HUDEP-2 (cell line): ENCODE measurements around the gene CES1.
"Not testable (repeated sequence)": the region's sequence is repeated elsewhere in the genome, so short reads cannot be mapped to it uniquely, and the experiment has no call there.

Experiments used
- DNase-seq, 76 experiments: peaks; one replicate each; lab custom pipeline; 2025; ENCODE audit not compliant: unreplicated experiment in 76 of 76; lab: John Stamatoyannopoulos, UW

CES1 gene

DNA sequence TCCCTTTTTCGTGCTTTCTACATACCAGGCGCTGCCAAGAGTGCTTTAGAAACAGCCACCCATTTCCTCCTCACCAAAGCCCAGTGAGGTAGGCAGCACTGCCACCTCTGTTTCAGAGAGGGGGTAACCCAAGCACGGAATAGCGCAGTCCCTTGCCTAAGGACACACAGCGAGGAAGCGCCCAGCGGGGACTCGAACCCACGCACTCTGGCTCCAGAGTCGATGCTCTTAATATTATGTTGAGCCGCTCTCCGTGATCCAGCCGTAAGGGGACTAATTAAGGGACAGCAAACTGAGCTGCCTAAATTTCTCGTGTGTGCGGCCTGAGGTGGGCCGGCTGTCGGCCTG, 497 bp downstream of the CES1 start:
- no peak for DNase-seq

- DNase-seq, result no peak
Observed at GRCh38 chr16:55830658-55831294, 2.1 kb downstream of the CES1 start.

DNA sequence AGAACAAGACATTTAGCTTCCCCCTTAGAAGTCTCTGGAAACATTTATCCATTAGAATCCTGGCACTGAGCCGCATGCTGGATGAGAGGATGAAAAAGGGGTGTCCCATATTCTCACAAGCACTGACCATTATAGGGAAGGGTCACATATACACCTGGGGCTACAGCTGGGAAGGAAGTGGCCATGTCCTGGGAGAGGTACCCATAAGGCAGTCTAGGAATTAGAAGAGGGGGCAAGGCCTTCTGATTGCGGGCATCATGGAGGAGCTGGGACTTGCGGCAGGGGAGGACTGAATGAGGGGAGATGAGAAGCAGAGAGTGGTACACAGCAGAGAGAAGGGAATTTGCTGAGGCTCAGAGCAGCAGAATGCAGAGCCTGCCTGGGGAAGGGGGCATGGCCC, 3.7 kb downstream of the CES1 start:
- DNase-seq, result not testable (repeated sequence)

GRCh38 chr16:55828680-55829079, 4.2 kb downstream of the CES1 start:
- no peak for DNase-seq

DNA sequence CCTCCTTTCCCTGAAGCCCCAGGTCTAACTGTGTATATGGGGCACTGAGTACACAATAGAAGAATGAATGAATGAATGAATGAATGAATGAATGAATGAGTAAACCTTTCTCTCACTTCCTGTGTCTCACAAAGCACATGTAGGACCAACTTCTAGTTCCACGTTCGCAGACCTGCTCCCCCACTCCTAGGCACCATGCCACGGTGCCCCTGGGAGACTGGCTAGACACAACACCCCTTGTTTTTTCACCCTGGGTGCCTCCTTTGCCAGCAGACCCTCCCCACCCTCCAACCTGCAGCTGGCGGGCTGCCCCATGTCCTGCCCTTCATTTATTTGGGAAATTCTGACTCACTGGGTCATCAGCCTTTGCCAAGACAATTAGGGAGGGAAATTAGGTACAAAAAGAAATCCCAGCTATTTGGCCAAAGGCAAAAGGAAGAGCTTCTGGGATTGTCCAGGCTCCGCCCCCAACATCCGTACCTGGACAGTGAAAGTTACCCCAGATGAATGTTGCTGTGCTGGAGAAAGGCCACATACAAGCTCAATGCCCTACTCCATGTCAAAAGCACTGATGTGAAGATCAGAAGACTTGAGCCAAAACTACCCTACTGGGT, 7.7 kb downstream of the CES1 start:
- no peak for DNase-seq

DNA sequence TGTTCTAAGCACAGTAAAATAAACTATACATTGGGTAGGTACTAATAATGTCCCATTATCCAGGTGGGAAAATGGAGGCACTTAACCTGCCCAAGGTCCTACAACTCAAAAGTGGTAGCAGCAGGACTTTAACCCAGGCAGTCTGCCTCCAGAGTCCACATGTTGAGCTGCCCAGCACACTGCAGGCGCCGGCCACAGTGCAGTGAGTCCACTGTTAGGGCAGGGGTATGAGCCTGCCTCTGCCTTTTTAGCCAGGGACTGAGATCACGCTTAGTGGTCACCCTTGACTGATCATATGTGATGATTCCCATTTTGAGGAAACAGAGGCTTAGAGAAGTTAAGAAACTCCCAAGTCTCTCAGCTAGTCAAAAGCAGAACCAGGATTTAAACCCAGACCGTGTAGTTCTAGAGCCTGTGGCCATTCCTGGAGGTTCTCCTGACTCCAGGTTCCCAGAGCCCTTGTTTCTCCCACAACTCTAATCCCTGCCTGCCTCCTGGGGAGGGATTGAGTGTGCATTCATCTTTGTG, 8.4 kb downstream of the CES1 start:
- no peak for DNase-seq

DNA sequence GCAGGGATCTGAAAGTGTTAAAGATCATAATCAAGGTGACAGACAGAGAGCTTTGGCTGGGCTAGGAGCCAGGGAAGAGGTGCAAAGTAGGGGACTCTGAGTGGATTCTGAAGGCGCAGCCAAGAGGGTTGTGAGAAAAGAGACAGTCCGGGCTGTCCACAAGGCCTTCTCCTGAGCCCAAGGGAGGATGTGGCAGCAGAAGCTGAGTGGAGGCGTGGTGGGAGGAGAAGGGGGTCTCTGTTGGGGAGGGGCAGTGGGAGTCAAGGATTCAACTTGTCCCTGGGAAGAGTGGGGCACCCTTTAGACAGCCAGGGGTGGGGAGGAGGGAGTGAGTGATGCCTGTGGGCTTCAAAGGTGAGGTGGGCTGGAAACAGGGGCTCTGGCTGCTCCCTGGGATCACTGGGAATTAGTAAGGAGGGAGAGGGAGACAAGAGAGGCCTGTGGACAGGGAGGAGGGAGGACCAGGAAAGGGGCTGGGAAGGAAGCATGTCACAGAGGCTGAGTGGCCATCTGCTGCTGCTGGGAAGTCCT, 10.6 kb downstream of the CES1 start:
- no peak for DNase-seq

- DNase-seq, result no peak
Observed at GRCh38 chr16:55821210-55821609, 11.7 kb downstream of the CES1 start.

DNA sequence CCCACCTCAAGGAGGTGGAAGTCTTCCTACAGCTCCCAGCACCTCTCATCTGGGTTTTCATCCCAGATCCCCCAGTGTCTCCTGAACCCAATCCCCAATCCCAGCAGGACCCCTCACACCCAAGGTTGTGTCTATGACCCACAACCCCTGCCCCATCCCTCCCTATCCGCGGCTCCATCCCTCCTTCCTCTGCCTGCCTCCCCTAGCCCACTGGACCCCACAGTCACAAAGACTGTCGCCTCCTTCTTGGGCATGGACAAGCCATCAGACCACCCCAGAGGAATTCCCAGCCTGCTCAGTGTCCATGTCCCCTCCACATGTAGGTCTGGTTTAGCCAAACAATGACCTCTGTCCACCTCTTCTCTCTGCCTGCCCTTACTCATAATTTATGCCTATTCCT, 12.3 kb downstream of the CES1 start:
- DNase-seq, result no peak

GRCh38 chr16:55817236-55817912, 15.5 kb downstream of the CES1 start:
- no peak for DNase-seq

DNA sequence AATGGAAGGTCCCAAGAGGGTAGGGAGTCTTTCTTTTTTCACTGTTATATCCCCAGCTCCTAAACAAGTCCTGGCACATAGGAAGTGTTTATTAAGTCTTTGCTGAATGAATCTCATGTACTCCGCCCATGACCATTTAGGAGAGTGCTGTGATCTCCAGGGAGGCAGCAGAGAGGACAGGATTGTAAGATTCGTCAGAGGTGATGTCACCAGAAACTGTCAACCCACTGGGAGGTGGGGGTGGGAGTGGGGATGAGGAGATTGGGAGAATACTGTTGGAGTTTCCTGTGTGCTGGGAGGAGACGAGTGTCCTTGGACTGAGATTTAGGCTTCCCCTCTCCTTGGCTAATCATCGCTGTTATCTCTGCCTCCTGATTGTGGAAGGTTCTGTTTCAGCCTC, 16.7 kb downstream of the CES1 start:
- DNase-seq, result not testable (repeated sequence)

DNA sequence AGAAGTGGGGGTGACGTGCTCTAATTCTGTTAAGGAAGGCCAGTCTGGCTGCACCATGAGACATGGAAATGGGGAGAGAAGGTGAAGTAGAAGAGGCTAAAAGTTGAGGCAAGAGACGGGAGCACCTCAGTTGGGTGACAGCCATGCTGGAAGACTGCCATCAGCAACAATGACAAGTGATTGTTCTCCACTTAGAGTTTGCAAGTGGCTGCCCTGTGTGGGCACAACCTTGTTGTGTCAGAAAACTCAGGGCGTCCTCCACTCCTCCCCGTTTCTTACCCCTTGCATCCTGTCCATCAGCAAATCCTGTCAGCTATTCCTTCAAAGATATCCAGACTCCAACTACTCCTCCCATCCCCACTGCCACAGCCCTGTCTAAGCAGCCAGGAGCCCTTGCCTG, 17.6 kb downstream of the CES1 start:
- DNase-seq, result no peak

GRCh38 chr16:55814174-55814573, 18.7 kb downstream of the CES1 start:
- DNase-seq, result not testable (repeated sequence)

- DNase-seq, result not testable (repeated sequence)
Observed at GRCh38 chr16:55813730-55814129, 19.2 kb downstream of the CES1 start.

GRCh38 chr16:55812951-55813350, 19.9 kb downstream of the CES1 start:
- DNase-seq, result no peak

DNA sequence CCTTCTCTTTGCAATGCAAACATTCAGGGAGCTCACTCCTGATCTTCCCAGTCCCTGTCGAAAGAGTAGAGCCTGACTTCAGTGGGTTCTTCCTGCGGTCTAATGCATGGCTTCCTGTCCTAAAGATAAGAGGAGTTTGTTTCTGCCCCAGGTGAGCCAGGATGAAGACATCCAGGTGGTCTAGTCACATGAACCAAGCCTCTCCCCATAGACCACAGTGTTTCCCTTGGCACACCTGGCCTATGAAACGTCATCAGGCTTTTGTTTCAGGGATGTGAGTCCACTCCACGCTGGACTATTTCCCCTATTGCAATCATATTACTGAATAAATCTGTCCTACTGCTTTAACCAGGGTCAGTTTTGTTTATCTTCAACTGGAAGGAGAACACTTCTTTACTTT, 21.1 kb downstream of the CES1 start:
- DNase-seq, result no peak

DNA sequence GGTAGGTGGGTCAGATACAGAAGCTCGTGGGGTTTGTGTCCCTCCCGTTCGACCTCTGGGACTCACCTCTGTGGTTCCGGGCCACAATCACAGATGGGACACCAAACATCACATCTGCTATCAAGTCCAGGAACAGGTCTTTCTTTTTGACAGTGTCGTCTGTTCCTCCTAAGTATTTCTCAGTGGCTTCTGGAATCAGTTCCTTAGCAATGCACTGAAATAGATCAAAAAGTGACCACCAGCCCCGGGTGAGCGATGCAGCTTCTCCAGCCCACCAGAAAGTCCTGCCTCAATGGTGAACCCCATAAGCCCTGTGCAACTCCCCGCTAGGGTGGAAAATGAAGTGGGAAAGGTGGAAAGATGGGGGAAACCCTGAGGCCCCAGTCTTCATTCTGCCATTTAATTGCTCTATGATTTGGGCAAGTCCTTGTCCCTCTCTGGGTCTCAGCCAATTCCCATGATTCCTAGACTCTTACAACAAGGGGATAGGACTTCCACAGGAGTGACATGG, 22.4 kb downstream of the CES1 start:
- no peak for DNase-seq

- no peak for DNase-seq
Observed at GRCh38 chr16:55809851-55810250, 23.0 kb downstream of the CES1 start.

GRCh38 chr16:55809386-55809785, 23.5 kb downstream of the CES1 start:
- no peak for DNase-seq

GRCh38 chr16:55808286-55808685, 24.6 kb downstream of the CES1 start:
- DNase-seq, result not testable (repeated sequence)

- DNase-seq, result not testable (repeated sequence)
Observed at GRCh38 chr16:55805104-55805503, 27.8 kb downstream of the CES1 start.

GRCh38 chr16:55803681-55804080, 29.2 kb downstream of the CES1 start:
- DNase-seq, result not testable (repeated sequence)
